Cardiac fibroblast (primary cell): ENCODE results near the gene NTN5.

Experiments used
- DNase-seq, 2 donors: peaks; one replicate each; pipeline versions ENCODE4 v3.0.0 to v3.0.0-alpha.2; 2010; ENCODE audit warnings: low read depth in 2 of 2
- H3K4me3 ChIP-seq, 2 donors: replicated peaks in 1 of 2; 1 replicate in 1 of 2; 2 replicates in 1 of 2; pipeline ENCODE4 v1.5.1; 2011; ENCODE audit warnings: low read depth in 2 of 2, low read length in 2 of 2, mild to moderate bottlenecking in 2 of 2, moderate library complexity in 1 of 2
- CTCF ChIP-seq: IDR thresholded peaks from one replicate; pipeline ENCODE4 v1.5.1; 2011; ENCODE audit warnings: low read depth, mild to moderate bottlenecking, low read length, inconsistent platforms

Gene NTN5

DNA sequence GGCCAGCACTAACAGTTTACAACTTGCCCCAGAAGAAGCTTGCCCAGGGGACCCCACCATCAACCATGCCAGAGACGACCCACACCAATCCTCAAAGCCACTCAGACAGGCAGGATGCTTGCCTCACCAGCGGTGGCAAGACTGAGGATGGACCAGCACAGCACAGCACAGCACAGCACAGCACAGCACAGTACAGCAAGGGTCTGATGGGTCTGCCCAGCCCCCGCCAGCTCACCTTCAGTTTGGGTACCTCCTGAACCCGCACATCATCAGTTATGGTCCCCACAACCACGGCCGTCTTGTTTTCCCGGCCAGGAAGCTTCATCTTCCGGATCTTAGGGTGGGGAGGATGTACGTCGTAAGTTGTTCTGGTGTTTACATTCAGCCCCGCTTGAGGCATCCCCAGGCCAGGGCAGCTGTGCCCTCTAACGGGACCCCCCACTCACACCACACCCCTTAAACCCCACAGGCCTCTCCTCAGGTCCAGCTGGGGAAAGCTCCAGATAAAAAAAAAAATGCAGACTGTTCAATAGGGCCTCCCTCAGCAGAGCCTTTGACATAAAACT lies 56.2 kb downstream of the NTN5 start:
- TF ChIP-seq CTCF, result no peak
- no peak for DNase-seq
- peak overlapping the region in 1 of 2 donors; percentile 66 for H3K4me3 ChIP-seq

DNA sequence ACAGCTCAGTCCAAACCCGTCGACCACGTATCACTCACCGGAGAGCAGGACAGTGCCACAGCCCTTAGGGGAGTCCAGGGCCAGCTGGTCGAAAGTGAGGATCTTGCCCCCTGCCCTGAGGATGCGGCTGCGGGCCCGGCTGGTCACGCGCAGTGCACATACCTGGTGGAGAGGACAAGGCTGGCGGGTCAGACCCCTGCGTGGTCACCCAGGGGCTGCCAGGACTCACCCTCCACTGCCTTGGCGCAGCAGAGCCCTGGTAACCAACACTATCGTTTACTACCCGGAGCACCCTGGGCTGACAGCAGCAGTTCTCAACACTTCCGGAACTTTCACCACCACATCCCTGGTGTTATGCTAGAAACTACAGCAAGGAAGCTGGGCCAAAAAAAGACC lies 56.8 kb downstream of the NTN5 start:
- DNase-seq, result no peak
- TF ChIP-seq CTCF, result no peak
- no peak overlapping the region for H3K4me3 ChIP-seq

DNA sequence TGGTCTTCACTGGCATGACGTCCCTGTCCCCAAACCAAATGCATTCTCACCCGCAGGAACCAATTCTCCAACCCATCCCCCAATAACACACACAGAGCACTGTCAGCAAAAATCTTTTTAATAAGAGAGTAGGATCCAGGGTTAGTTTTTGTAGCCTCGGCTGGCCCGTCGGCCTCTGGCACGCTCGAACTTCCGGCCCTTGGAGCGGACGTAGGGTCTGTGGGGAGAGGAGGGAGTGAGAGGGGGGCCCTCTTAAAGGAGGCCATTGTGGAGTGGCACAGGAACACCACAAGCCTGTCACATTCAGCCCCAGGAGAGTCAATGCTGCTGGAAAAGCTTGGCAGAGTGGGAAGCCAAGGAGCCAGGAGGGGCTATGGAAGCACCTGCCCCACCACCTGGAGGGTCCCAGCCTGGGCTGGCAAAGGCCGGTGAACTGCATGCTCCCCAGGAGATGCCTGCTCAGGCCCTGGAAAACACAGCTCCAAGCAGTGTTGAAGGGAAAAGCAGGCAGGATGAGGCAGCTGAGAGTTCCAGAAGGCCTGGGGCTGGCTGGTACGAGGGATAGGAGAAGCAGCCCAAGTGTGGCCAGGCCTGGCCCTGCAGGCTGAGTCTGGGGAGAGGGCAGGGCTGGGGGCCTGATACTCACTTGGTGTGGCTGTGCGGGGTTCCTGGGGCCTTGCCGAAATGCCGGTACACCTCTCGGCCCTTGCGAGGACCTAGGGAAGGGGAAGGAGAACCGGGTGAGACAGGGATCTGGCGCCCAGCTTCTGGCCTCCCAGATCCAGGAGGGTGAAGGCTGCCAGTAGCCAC lies 57.4 kb downstream of the NTN5 start:
- TF ChIP-seq CTCF, result no peak
- no peak for DNase-seq
- no peak overlapping the region for H3K4me3 ChIP-seq

- TF ChIP-seq CTCF, result no peak
- no peak for DNase-seq
- H3K4me3 ChIP-seq, result no peak within 1 kb of the TSS
Measured at GRCh38 chr19:48614436-48615230, 58.2 kb downstream of the NTN5 start, which contains the start of gene FAM83E. FAM83E (minus strand) TSS chr19:48615076; CDS start chr19:48613372, 1,704 bp downstream.

- no peak overlapping the region for H3K4me3 ChIP-seq
- DNase-seq, result no peak
- TF ChIP-seq CTCF, result no peak
Measured at GRCh38 chr19:48613852-48614435, 58.9 kb downstream of the NTN5 start.

DNA sequence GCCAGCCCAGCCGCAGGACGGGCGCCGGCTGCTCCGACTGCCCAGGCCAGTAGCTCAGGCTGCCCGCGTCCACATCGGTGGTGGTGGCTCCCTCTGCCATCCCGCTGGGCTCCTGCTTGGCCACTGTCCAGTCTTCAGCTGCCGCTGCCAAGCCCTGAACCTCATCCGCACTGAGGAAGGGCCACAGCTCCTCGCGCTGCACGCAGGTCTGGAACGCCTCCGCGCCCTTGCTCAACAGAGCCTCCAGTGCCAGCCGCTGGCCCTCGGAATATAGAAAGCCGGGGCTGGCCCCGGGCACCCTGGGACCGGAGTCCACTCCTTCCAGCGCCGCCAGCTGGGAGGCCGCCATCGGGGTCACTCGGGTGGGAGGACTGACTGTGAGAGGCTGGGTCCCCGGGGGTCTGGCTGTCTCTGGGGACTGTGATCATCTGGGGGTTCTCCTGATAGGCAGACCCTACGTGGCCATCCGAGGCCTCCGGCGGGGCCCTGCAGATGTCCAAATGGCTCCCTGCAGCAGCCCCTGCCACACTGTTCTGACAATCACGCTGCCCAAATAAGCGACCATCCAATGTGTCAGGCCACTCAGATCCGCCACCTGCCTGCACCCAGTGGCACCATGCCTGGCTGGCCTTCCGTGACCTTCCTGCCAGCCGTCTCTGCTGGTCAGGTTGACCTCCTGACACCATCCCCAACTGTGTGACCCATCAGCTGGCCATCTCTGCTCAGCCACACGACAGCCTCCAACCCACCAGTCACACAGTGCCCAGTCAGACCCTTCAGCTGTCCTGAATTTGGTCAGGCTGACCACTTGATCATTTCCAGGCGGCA lies 59.6 kb downstream of the NTN5 start:
- no peak for TF ChIP-seq CTCF
- H3K4me3 ChIP-seq, result no peak overlapping the region

More for the DNA sequence above, 59.6 kb downstream of the NTN5 start:
- no peak for DNase-seq
